K562 (cell line): ENCODE results near the gene VPS33A. TPM values are rescaled to one million over a fixed set of nuclear protein-coding genes. Genes with fewer than 3 reads are reported as not detected.

ENCODE experiments used
- DACH1 ChIP-seq: fragments of 450-650 bp; IDR thresholded peaks from 2 replicates; pipeline ENCODE4 v1.6.1; 2018; ENCODE audit not compliant: partially characterized antibody
- GABPB1 ChIP-seq: sonication (generic); formaldehyde crosslinking; IDR thresholded peaks from 2 replicates; pipeline ENCODE4 v1.8.0; 2022; ENCODE audit warnings: mild to moderate bottlenecking, missing genetic modification reagents
- HDAC1 ChIP-seq, 2 experiments: fragments of 450-650 bp; IDR thresholded peaks; 2 replicates each; pipeline ENCODE4 v1.6.1; 2016 to 2017; ENCODE audit warnings: inconsistent platforms in 1 of 2, mild to moderate bottlenecking in 1 of 2, moderate library complexity in 1 of 2
- POLR2B ChIP-seq: fragments of 450-650 bp; IDR thresholded peaks from 2 replicates; pipeline ENCODE4 v1.6.1; 2018; ENCODE audit warnings: low read depth; ENCODE audit not compliant: partially characterized antibody
- SAP30 ChIP-seq: fragments of 200-600 bp; sonication (generic); IDR thresholded peaks from 2 replicates; pipeline ENCODE4 v1.6.1; 2012; ENCODE audit warnings: borderline replicate concordance, low read depth, mild to moderate bottlenecking, moderate library complexity, low read length, control low read depth, inconsistent platforms; ENCODE audit not compliant: insufficient read depth, poor library complexity, severe bottlenecking
- SETDB1 ChIP-seq: IDR thresholded peaks from one replicate; pipeline ENCODE4 v1.6.1; 2012; ENCODE audit warnings: low read length, control low read depth, inconsistent platforms
- SLC30A9 ChIP-seq: fragments of 250-450 bp; sonication (Bioruptor Pico); IDR thresholded peaks from 2 replicates; pipeline ENCODE4 v1.8.0; 2022; ENCODE audit warnings: mild to moderate bottlenecking, moderate library complexity
- TOE1 ChIP-seq, 2 experiments: fragments of 450-650 bp in 1 of 2; sonication (generic) in 1 of 2; formaldehyde crosslinking in 1 of 2; IDR thresholded peaks; 2 replicates each; pipeline versions ENCODE4 v1.7.1 to v1.8.0; 2016 to 2022; ENCODE audit warnings: borderline replicate concordance in 2 of 2, mild to moderate bottlenecking in 2 of 2, antibody characterized with exemption in 1 of 2, inconsistent platforms in 1 of 2, low read depth in 1 of 2, missing genetic modification reagents in 1 of 2, moderate library complexity in 1 of 2
- XRCC3 ChIP-seq: fragments of 450-650 bp; IDR thresholded peaks from 2 replicates; pipeline ENCODE4 v1.6.1; 2017; ENCODE audit warnings: mild to moderate bottlenecking, moderate library complexity
- ZNF197 ChIP-seq: fragments of 200-800 bp; sonication (Bioruptor generic); IDR thresholded peaks from 2 replicates; pipeline ENCODE4 v1.6.1; 2016; ENCODE audit warnings: low read depth, missing genetic modification characterization, missing compliant biosample characterization
- polyA plus RNA-seq, 8 experiments: library from polyadenylated mRNA; depleted of rRNA in 4 of 8; stranded (reverse) in 5 of 8; unstranded in 3 of 8; fragments of >200 nt; fragmentation: Nextera tagmentation in 2 of 8; fragmentation: Illumina TruSeq in 1 of 8; extraction: Ambion mirVana in 2 of 8; extraction: Trizol in 1 of 8; gene quantifications; 2 replicates each; pipeline versions ENCODE4 v1.2.1 to v1.2.3, GENCODE V29; 2011 to 2014; ENCODE audit warnings: inconsistent platforms in 1 of 8, missing spikeins in 1 of 8
- total RNA-seq, 7 experiments: library from RNA; depleted of rRNA in 6 of 7; stranded (reverse); fragments of >200 nt in 6 of 7; fragmentation: Illumina TruSeq in 2 of 7; extraction: Trizol in 2 of 7; gene quantifications; 2 replicates each; pipeline versions ENCODE4 v1.2.1 to v1.2.3, GENCODE V29; 2011 to 2021; ENCODE audit warnings: low replicate concordance in 1 of 7
- TF ChIP-seq, protein P1 (sequence below): fragments of 250-450 bp; sonication (Bioruptor Pico); IDR thresholded peaks from 2 replicates; pipeline ENCODE4 v1.5.0; 2020; ENCODE audit warnings: mild to moderate bottlenecking
- TF ChIP-seq, protein P2 (sequence below): sonication (generic); formaldehyde crosslinking; IDR thresholded peaks from 2 replicates; pipeline ENCODE4 v1.8.0; 2022; ENCODE audit warnings: mild to moderate bottlenecking, missing genetic modification reagents
- TF ChIP-seq, protein P3 (sequence below), 3 experiments: IDR thresholded peaks in 2 of 3; conservative IDR thresholded peaks in 1 of 3; 2 replicates each; pipeline ENCODE4 v1.5.1; 2011 to 2012; ENCODE audit warnings: low read length in 3 of 3, mild to moderate bottlenecking in 3 of 3, control low read depth in 2 of 3, improper control_type of control experiment in 1 of 3, inconsistent platforms in 1 of 3, low read depth in 1 of 3, mixed read lengths in 1 of 3, moderate library complexity in 1 of 3; ENCODE audit not compliant: insufficient read depth in 2 of 3
- TF ChIP-seq, protein P4 (sequence below): fragments of 200-800 bp; sonication (Bioruptor generic); IDR thresholded peaks from 2 replicates; pipeline ENCODE4 v1.6.1; 2017; ENCODE audit warnings: missing genetic modification characterization, missing compliant biosample characterization
- TF ChIP-seq, protein P5 (sequence below): sonication (generic); formaldehyde crosslinking; IDR thresholded peaks from 2 replicates; pipeline ENCODE4 v1.8.1; 2023; ENCODE audit warnings: missing genetic modification reagents, mild to moderate bottlenecking, borderline replicate concordance

VPS33A gene
- total and polyA plus RNA-seq, 9 of the 15 experiments (the other 6 are each of a cell fraction or from before 2014, with no cell fraction given), result 10.6 to 34.3 (median 25.3) TPM

DNA sequence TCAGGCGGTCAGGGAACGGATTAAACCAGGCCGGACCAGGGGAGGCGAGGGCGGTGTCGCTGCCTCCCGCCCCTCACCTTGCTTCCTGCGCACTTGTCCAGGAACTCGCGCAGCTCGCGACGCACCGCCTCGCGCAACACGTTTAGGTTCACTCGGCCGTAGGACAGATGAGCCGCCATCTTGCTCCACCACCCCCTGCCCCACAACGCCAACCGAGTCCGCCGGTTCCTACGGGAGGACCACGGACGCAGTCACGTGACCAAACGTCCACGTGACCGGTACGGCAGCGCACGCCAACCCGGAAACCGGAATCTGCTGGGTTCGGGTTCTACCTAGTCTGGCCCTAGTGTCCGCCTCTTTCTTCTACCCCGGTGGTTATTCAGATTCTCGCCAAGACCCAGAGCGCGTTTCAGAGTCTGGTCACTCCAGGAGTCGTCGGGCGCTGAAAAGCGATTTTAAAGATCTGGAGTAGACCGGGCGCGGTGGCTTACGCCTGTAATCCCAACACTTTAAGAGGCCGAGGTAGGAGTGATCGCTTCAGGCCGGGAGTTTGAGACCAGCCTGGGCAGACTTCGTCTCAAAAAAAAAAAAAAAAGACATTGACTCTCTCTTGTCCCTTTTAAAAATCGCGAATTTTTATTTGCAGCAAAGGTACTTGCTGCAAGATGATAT lies at the start of gene VPS33A (continued):
- TF ChIP-seq ZNF197 (CRISPR knock-in tag) (no peak), SETDB1 (no peak), XRCC3 (no peak), DACH1 (no peak), HDAC1 (IDR thresholded peaks at IDR 0.05) (peak in 1 of 2 experiments; percentile 100; a peak in 2 of 4 replicates), TOE1 (IDR thresholded peaks at IDR 0.05; ENCODE audit: borderline replicate concordance) (peak; percentile 100), TOE1 (CRISPR knock-in tag; IDR thresholded peaks at IDR 0.05; ENCODE audit: borderline replicate concordance, low read depth) (peak; percentile 89; the same call in 1 of the 2 replicates), SLC30A9 (CRISPR knock-in tag) (no peak), GABPB1 (peak; percentile 87), POLR2B (peak; percentile 61), SAP30 (peak; percentile 98)
- TF ChIP-seq, protein P1, sequence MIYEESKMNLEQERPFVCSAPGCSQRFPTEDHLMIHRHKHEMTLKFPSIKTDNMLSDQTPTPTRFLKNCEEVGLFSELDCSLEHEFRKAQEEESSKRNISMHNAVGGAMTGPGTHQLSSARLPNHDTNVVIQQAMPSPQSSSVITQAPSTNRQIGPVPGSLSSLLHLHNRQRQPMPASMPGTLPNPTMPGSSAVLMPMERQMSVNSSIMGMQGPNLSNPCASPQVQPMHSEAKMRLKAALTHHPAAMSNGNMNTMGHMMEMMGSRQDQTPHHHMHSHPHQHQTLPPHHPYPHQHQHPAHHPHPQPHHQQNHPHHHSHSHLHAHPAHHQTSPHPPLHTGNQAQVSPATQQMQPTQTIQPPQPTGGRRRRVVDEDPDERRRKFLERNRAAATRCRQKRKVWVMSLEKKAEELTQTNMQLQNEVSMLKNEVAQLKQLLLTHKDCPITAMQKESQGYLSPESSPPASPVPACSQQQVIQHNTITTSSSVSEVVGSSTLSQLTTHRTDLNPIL, result no peak
- TF ChIP-seq, protein P2, sequence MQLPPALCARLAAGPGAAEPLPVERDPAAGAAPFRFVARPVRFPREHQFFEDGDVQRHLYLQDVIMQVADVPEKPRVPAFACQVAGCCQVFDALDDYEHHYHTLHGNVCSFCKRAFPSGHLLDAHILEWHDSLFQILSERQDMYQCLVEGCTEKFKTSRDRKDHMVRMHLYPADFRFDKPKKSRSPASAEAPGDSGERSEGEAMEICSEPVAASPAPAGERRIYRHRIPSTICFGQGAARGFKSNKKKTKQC (CRISPR knock-in tag), result peak; percentile 79; the same call in 1 of the 2 replicates
- TF ChIP-seq, protein P3, sequence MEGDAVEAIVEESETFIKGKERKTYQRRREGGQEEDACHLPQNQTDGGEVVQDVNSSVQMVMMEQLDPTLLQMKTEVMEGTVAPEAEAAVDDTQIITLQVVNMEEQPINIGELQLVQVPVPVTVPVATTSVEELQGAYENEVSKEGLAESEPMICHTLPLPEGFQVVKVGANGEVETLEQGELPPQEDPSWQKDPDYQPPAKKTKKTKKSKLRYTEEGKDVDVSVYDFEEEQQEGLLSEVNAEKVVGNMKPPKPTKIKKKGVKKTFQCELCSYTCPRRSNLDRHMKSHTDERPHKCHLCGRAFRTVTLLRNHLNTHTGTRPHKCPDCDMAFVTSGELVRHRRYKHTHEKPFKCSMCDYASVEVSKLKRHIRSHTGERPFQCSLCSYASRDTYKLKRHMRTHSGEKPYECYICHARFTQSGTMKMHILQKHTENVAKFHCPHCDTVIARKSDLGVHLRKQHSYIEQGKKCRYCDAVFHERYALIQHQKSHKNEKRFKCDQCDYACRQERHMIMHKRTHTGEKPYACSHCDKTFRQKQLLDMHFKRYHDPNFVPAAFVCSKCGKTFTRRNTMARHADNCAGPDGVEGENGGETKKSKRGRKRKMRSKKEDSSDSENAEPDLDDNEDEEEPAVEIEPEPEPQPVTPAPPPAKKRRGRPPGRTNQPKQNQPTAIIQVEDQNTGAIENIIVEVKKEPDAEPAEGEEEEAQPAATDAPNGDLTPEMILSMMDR (IDR thresholded peaks at IDR 0.05 in 2 of 3, conservative IDR thresholded peaks at IDR 0.05 in 1 of 3; ENCODE audit: insufficient read depth in 2 of 3, low read depth in 1 of 3, low read length in 3 of 3), result no peak
- TF ChIP-seq, protein P4, sequence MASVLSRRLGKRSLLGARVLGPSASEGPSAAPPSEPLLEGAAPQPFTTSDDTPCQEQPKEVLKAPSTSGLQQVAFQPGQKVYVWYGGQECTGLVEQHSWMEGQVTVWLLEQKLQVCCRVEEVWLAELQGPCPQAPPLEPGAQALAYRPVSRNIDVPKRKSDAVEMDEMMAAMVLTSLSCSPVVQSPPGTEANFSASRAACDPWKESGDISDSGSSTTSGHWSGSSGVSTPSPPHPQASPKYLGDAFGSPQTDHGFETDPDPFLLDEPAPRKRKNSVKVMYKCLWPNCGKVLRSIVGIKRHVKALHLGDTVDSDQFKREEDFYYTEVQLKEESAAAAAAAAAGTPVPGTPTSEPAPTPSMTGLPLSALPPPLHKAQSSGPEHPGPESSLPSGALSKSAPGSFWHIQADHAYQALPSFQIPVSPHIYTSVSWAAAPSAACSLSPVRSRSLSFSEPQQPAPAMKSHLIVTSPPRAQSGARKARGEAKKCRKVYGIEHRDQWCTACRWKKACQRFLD (CRISPR knock-in tag), result peak; percentile 67; the same call in 1 of the 2 replicates
- TF ChIP-seq, protein P5, sequence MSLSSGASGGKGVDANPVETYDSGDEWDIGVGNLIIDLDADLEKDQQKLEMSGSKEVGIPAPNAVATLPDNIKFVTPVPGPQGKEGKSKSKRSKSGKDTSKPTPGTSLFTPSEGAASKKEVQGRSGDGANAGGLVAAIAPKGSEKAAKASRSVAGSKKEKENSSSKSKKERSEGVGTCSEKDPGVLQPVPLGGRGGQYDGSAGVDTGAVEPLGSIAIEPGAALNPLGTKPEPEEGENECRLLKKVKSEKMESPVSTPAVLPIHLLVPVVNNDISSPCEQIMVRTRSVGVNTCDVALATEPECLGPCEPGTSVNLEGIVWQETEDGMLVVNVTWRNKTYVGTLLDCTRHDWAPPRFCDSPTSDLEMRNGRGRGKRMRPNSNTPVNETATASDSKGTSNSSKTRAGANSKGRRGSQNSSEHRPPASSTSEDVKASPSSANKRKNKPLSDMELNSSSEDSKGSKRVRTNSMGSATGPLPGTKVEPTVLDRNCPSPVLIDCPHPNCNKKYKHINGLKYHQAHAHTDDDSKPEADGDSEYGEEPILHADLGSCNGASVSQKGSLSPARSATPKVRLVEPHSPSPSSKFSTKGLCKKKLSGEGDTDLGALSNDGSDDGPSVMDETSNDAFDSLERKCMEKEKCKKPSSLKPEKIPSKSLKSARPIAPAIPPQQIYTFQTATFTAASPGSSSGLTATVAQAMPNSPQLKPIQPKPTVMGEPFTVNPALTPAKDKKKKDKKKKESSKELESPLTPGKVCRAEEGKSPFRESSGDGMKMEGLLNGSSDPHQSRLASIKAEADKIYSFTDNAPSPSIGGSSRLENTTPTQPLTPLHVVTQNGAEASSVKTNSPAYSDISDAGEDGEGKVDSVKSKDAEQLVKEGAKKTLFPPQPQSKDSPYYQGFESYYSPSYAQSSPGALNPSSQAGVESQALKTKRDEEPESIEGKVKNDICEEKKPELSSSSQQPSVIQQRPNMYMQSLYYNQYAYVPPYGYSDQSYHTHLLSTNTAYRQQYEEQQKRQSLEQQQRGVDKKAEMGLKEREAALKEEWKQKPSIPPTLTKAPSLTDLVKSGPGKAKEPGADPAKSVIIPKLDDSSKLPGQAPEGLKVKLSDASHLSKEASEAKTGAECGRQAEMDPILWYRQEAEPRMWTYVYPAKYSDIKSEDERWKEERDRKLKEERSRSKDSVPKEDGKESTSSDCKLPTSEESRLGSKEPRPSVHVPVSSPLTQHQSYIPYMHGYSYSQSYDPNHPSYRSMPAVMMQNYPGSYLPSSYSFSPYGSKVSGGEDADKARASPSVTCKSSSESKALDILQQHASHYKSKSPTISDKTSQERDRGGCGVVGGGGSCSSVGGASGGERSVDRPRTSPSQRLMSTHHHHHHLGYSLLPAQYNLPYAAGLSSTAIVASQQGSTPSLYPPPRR (CRISPR knock-in tag), result peak; percentile 57; the same call in 1 of the 2 replicates
